ENCODE measurements around the gene FAM222B.

Gene FAM222B

DNA sequence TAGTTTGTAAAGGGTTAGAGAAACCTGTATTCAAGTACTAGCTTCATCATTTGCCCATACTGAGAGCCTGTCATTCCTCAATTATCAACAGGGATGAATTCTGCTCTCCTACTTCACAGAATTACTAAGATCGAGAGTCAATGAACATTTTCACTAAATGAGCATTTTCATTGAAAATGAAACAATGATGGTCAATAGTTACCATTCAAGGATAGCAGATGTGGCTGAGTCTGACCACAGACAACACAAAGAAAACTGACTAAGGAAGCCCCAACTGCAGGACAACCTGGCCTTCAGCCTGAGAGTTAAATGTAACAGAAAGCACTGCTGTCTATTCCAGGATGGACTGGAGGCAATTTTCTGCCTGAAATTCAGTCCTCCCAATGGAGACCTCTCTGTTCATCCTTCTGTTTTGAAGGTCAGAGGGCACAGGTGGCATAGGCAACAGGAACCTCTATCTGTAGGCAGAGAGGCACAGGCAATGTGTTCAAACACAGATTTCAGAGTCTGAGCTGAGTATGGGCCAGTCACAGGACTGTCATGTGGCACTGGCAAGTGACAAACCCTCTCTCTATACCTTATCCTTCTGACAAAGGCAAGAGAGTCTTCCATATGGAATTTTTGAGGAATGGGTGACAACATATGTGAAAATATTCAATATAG is 79.3 kb downstream of the FAM222B start:
- TF ChIP-seq CTCF (IDR thresholded peaks at IDR 0.05) (no peak), ZFX (IDR thresholded peaks at IDR 0.05; ENCODE audit: borderline replicate concordance) (no peak)
- peak overlapping the region; percentile 61 for H3K27ac ChIP-seq

DNA sequence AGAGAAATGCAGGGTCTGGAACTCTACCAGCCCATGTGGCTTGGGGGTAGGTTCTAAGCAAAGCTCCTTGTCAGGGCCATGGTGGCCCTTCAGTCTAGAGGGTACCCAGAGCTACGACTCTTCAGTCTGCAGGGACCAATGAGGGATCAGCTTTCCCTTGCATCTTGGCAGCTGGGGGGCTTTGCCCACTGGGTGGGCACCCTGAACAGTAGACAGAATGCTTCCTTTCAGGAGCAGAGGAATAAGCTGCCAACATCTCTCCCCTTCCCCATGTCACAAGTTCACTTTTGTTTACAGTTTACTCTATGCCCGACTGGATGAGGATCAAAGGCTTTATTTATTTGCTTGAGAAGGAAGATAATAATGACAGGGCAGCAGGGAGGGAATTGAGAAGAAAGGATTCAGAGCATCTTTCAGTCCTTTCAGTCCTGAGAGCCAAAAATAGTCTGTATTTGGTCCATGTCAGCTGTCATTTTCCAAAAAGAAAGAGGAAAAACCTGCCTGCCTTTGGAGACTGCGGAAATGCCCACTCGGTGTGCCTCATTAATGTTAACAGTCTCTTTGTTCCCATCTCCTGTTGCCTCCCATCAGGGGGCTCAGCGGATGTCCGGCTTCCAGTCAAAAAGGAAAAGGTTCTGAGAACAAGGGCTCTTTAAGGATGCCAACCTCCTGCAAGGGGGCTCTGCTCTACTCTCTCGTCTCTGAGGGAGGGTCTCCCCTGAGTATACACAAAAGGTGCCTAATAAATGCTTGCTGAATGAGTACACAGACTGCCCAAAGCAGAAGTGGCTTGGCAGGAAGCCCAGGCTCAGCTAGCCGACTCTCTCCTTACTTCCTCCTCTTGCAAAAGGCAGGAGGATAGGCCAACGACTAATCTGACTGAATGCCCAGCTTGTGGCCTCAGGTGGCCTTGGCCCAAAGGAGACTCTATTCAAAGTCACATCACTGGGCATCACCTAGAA is 81.7 kb downstream of the FAM222B start:
- TF ChIP-seq CTCF (IDR thresholded peaks at IDR 0.05) (no peak), ZFX (IDR thresholded peaks at IDR 0.05; ENCODE audit: borderline replicate concordance) (no peak)
- H3K27ac ChIP-seq: peak overlapping the region; percentile 61

GRCh38 chr17:28759256-28759865 is 83.2 kb downstream of the FAM222B start:
- H3K27ac ChIP-seq: peak overlapping the region; percentile 61; the same call in 1 of the 2 replicates
- TF ChIP-seq CTCF (IDR thresholded peaks at IDR 0.05): no peak
- no peak for TF ChIP-seq ZFX (IDR thresholded peaks at IDR 0.05; ENCODE audit: borderline replicate concordance)

DNA sequence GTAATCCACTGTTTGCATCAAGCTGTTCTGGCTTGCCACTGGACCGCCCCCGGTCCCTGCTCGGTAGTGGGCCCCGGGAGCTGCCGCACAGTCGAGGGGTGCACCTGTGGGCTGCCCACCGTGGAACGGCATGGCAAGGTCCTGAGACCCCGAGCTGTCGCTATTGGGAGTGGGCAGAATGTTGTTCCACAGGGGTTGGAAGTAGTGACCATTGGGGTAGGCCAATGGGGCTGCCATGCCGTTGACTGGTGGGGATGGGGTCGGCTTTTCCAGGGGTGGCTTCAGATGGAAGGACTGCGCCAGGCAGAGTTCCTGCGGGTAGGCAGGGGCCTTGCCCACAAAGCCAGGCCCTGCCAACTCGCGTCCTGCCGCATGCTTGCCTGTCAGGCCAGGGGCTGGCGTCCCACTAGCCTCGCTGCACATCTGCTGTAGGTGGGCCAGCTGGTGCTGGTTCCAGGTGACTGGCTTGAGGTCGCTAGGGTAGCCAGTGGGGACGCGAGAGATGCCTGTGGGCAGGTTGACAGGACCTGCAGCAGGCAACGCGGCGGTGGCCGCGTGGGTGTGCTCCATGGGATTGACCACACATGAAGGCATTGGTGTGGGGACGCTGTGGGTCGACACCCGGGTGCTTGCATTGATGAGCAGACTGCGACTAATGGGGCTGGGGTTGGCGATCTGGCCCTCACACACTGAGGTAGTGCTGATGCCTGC is 84.0 kb downstream of the FAM222B start:
- no peak for TF ChIP-seq CTCF (IDR thresholded peaks at IDR 0.05)
- no peak for TF ChIP-seq ZFX (IDR thresholded peaks at IDR 0.05; ENCODE audit: borderline replicate concordance)
- peak overlapping the region; percentile 48 for H3K27ac ChIP-seq

DNA sequence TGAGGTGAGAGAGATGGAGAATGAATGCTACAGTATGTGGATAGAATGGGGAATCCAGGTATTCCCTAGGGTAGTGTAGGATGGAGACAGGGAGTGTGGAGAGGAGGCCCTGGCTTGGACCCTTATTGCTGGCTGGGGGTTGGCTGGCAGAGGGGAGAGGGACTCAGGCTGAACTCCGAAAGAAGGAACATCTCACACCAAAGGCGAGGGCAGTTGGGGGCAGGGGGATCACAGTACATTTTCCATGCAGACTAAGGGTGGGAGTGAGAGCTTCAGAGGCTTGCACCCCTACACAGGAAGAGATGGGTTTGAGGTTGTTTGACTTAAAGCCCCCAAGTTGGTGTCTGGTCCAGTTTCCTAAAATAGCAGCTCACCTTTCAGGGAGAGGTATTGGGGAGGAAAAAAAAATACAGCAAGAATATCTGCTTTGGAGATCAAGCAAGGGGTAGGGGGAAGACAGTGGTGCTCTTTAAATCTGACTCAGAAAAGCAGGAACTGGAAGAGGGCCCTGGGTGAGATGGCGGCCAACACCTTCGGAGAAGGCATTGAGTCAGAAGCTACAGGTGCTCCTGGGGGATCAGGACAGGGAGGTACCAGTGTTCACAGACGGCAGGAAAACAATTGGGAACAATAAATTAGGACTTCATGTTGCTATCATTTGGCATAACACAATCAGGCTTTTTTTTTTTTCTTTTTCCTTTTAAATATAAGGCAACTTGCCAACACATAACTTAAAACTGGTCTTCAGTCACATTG is 86.4 kb downstream of the FAM222B start:
- TF ChIP-seq ZFX (IDR thresholded peaks at IDR 0.05; ENCODE audit: borderline replicate concordance): no peak
- TF ChIP-seq CTCF (IDR thresholded peaks at IDR 0.05): no peak

GRCh38 chr17:28755486-28755885 is 87.1 kb downstream of the FAM222B start:
- TF ChIP-seq ZFX (IDR thresholded peaks at IDR 0.05; ENCODE audit: borderline replicate concordance): no peak
- TF ChIP-seq CTCF (IDR thresholded peaks at IDR 0.05): no peak
- peak overlapping the region; percentile 48 for H3K27ac ChIP-seq

More for the DNA sequence above, 86.4 kb downstream of the FAM222B start:
- H3K27ac ChIP-seq: peak overlapping the region; percentile 48
